Measurements from ENCODE around the gene TFB1M.

- TF ChIP-seq POLR2AphosphoS5 (IDR thresholded peaks at IDR 0.05) (no peak), CTCF (IDR thresholded peaks at IDR 0.05) (no peak), POLR2A (IDR thresholded peaks at IDR 0.05) (no peak)
Observed at GRCh38 chr6:155333414-155333813, 19.1 kb upstream of the TFB1M start.
